ENCODE data around the gene RNASE9. TPM values are rescaled to one million over a fixed set of nuclear protein-coding genes. Genes with fewer than 3 reads are reported as not detected.

The RNASE9 gene
- total and polyA plus RNA-seq, 2 experiments from 2014 or later: 0.24 TPM; not detected in 1

- TF ChIP-seq, protein P1, sequence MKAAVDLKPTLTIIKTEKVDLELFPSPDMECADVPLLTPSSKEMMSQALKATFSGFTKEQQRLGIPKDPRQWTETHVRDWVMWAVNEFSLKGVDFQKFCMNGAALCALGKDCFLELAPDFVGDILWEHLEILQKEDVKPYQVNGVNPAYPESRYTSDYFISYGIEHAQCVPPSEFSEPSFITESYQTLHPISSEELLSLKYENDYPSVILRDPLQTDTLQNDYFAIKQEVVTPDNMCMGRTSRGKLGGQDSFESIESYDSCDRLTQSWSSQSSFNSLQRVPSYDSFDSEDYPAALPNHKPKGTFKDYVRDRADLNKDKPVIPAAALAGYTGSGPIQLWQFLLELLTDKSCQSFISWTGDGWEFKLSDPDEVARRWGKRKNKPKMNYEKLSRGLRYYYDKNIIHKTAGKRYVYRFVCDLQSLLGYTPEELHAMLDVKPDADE (IDR thresholded peaks at IDR 0.05): no peak
- TF ChIP-seq ZNF114 (CRISPR knock-in tag; IDR thresholded peaks at IDR 0.05): no peak
- no peak for TF ChIP-seq EZH2 (IDR thresholded peaks at IDR 0.05; ENCODE audit: low read depth, unreplicated experiment)
- TF ChIP-seq STAT1 (IDR thresholded peaks at IDR 0.05; ENCODE audit: unreplicated experiment): no peak
- TF ChIP-seq CREB1 (CRISPR knock-in tag; IDR thresholded peaks at IDR 0.05; ENCODE audit: low read depth): no peak
- no peak for TF ChIP-seq ZNF331 (CRISPR knock-in tag; IDR thresholded peaks at IDR 0.05; ENCODE audit: low read depth)
- no peak for TF ChIP-seq NANOG (IDR thresholded peaks at IDR 0.05; ENCODE audit: borderline replicate concordance)
These were observed 40.7 kb upstream of the RNASE9 start (continued) for GRCh38 chr14:20601522-20601921.

GRCh38 chr14:20597108-20597507, 36.3 kb upstream of the RNASE9 start:
- H3K27ac Mint-ChIP-seq: no peak overlapping the region
- no peak overlapping the region for H3K4me2 ChIP-seq
- H2AFZ ChIP-seq: peak overlapping the region; percentile 85
- H3K27me3 Mint-ChIP-seq (ENCODE audit: insufficient read depth, low read depth, poor library complexity): no peaks in the 10 kb centered on the region
- H3K9me2 ChIP-seq (ENCODE audit: insufficient read depth): 0 out of 2 replicates have a peak, but pooled peaks cover 10% of the 10 kb centered on the region
- no peak overlapping the region for H3K4me3 ChIP-seq
- H3K4me1 Mint-ChIP-seq: no peaks in the 10 kb centered on the region; the same call in 2 of the 3 replicates
- H3K4me1 ChIP-seq (ENCODE audit: insufficient read depth): no peaks in the 10 kb centered on the region
- no peaks in the 10 kb centered on the region for H3F3A ChIP-seq (replicated peaks; ENCODE audit: low read depth)
- H3K36me3 ChIP-seq (ENCODE audit: insufficient read depth): no peaks in the 10 kb centered on the region
- H3K27ac ChIP-seq (ENCODE audit: low read depth): no peak overlapping the region
- no peaks in the 10 kb centered on the region for H3K36me3 Mint-ChIP-seq (ENCODE audit: low read depth)
- no peak overlapping the region for H3K4me3 Mint-ChIP-seq
- ATAC-seq (no peak), DNase-seq (ENCODE audit: low spot score) (no peak)
- no peaks in the 10 kb centered on the region for H3K27me3 ChIP-seq (ENCODE audit: insufficient read depth)
- no peaks in the 10 kb centered on the region for H4K20me1 ChIP-seq (replicated peaks; ENCODE audit: insufficient read depth)
- H3K9me3 Mint-ChIP-seq: no peaks in the 10 kb centered on the region
- H3K79me2 ChIP-seq (replicated peaks; ENCODE audit: insufficient read depth): no peaks in the 10 kb centered on the region
- TF ChIP-seq, protein P2, sequence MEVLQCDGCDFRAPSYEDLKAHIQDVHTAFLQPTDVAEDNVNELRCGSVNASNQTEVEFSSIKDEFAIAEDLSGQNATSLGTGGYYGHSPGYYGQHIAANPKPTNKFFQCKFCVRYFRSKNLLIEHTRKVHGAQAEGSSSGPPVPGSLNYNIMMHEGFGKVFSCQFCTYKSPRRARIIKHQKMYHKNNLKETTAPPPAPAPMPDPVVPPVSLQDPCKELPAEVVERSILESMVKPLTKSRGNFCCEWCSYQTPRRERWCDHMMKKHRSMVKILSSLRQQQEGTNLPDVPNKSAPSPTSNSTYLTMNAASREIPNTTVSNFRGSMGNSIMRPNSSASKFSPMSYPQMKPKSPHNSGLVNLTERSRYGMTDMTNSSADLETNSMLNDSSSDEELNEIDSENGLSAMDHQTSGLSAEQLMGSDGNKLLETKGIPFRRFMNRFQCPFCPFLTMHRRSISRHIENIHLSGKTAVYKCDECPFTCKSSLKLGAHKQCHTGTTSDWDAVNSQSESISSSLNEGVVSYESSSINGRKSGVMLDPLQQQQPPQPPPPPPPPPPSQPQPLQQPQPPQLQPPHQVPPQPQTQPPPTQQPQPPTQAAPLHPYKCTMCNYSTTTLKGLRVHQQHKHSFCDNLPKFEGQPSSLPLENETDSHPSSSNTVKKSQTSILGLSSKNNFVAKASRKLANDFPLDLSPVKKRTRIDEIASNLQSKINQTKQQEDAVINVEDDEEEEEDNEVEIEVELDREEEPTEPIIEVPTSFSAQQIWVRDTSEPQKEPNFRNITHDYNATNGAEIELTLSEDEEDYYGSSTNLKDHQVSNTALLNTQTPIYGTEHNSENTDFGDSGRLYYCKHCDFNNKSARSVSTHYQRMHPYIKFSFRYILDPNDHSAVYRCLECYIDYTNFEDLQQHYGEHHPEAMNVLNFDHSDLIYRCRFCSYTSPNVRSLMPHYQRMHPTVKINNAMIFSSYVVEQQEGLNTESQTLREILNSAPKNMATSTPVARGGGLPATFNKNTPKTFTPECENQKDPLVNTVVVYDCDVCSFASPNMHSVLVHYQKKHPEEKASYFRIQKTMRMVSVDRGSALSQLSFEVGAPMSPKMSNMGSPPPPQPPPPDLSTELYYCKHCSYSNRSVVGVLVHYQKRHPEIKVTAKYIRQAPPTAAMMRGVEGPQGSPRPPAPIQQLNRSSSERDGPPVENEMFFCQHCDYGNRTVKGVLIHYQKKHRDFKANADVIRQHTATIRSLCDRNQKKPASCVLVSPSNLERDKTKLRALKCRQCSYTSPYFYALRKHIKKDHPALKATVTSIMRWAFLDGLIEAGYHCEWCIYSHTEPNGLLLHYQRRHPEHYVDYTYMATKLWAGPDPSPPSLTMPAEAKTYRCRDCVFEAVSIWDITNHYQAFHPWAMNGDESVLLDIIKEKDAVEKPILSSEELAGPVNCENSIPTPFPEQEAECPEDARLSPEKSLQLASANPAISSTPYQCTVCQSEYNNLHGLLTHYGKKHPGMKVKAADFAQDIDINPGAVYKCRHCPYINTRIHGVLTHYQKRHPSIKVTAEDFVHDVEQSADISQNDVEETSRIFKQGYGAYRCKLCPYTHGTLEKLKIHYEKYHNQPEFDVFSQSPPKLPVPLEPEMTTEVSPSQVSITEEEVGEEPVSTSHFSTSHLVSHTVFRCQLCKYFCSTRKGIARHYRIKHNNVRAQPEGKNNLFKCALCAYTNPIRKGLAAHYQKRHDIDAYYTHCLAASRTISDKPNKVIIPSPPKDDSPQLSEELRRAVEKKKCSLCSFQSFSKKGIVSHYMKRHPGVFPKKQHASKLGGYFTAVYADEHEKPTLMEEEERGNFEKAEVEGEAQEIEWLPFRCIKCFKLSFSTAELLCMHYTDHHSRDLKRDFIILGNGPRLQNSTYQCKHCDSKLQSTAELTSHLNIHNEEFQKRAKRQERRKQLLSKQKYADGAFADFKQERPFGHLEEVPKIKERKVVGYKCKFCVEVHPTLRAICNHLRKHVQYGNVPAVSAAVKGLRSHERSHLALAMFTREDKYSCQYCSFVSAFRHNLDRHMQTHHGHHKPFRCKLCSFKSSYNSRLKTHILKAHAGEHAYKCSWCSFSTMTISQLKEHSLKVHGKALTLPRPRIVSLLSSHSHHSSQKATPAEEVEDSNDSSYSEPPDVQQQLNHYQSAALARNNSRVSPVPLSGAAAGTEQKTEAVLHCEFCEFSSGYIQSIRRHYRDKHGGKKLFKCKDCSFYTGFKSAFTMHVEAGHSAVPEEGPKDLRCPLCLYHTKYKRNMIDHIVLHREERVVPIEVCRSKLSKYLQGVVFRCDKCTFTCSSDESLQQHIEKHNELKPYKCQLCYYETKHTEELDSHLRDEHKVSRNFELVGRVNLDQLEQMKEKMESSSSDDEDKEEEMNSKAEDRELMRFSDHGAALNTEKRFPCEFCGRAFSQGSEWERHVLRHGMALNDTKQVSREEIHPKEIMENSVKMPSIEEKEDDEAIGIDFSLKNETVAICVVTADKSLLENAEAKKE (CRISPR knock-in tag; IDR thresholded peaks at IDR 0.05): no peak
- TF ChIP-seq REST (IDR thresholded peaks at IDR 0.05; ENCODE audit: unreplicated experiment) (no peak), POLR2AphosphoS5 (IDR thresholded peaks at IDR 0.05; ENCODE audit: low read depth) (no peak), NANOG (IDR thresholded peaks at IDR 0.05; ENCODE audit: borderline replicate concordance) (no peak), CREB1 (CRISPR knock-in tag; IDR thresholded peaks at IDR 0.05; ENCODE audit: low read depth) (no peak), STAT1 (IDR thresholded peaks at IDR 0.05; ENCODE audit: unreplicated experiment) (no peak), ZNF114 (CRISPR knock-in tag; IDR thresholded peaks at IDR 0.05) (no peak), JUNB (IDR thresholded peaks at IDR 0.05; ENCODE audit: unreplicated experiment) (no peak), ZNF331 (CRISPR knock-in tag; IDR thresholded peaks at IDR 0.05; ENCODE audit: low read depth) (no peak), EZH2 (IDR thresholded peaks at IDR 0.05; ENCODE audit: low read depth, unreplicated experiment) (no peak)
- TF ChIP-seq, protein P1 (IDR thresholded peaks at IDR 0.05): no peak

All from GM23338 (cell line).